ACC112 (cell line): Measurements from ENCODE around the gene PLAU.
A peak's percentile ranks its signal among the peaks of the same experiment; 100 is the strongest.
"Not testable (repeated sequence)": the region's sequence is repeated elsewhere in the genome, so short reads cannot be mapped to it uniquely, and the experiment has no call there.

Experiments
- H2AFZ ChIP-seq: fragments of 200-600 bp; sonication (generic); one replicate; pipeline ENCODE4 v1.6.0; 2017; ENCODE audit warnings: antibody characterized with exemption, low read length; ENCODE audit not compliant: unreplicated experiment
- H3K27ac ChIP-seq: fragments of 200-600 bp; sonication (generic); 2 replicates; pipeline ENCODE4 v1.5.1; 2014; ENCODE audit warnings: low read depth, mild to moderate bottlenecking, antibody characterized with exemption, low read length, moderate library complexity
- H3K27me3 ChIP-seq: fragments of 200-600 bp; sonication (generic); 2 replicates; pipeline ENCODE4 v1.6.1; 2014; ENCODE audit warnings: mild to moderate bottlenecking, antibody characterized with exemption, low read length, moderate library complexity, mixed read lengths; ENCODE audit not compliant: insufficient read depth
- H3K36me3 ChIP-seq: fragments of 200-600 bp; sonication (generic); 2 replicates; pipeline ENCODE4 v1.6.1; 2016; ENCODE audit warnings: mild to moderate bottlenecking, antibody characterized with exemption, low read length, moderate library complexity, mixed read lengths; ENCODE audit not compliant: insufficient read depth
- H3K4me1 ChIP-seq: fragments of 200-600 bp; sonication (generic); one replicate; pipeline ENCODE4 v1.6.1; 2016; ENCODE audit warnings: low read length, mixed read lengths; ENCODE audit not compliant: insufficient read depth, unreplicated experiment, control insufficient read depth
- H3K4me3 ChIP-seq: fragments of 200-600 bp; sonication (generic); 2 replicates; pipeline ENCODE4 v1.5.1; 2014; ENCODE audit warnings: mild to moderate bottlenecking, low read depth, low read length
- H3K79me2 ChIP-seq: fragments of 200-600 bp; sonication (generic); one replicate; pipeline ENCODE4 v1.6.0; 2016; ENCODE audit warnings: low read length; ENCODE audit not compliant: control insufficient read depth, unreplicated experiment, insufficient read depth

Gene PLAU

GRCh38 chr10:73959484-73960243, 48.7 kb downstream of the PLAU start:
- Histone ChIP-seq H3K4me1 (peaks cover 12% of the 10 kb centered on the region), H3K27ac (no peak overlapping the region), H3K4me3 (no peak overlapping the region), H3K79me2 (no peaks in the 10 kb centered on the region), H3K27me3 (no peaks in the 10 kb centered on the region), H3K36me3 (no peaks in the 10 kb centered on the region), H2AFZ (no peak overlapping the region)

GRCh38 chr10:73962386-73962785, 51.5 kb downstream of the PLAU start:
- Histone ChIP-seq H2AFZ (no peak overlapping the region), H3K79me2 (no peaks in the 10 kb centered on the region), H3K27me3 (no peaks in the 10 kb centered on the region), H3K27ac (no peak overlapping the region), H3K4me1 (peaks cover 20% of the 10 kb centered on the region), H3K4me3 (no peak overlapping the region), H3K36me3 (no peaks in the 10 kb centered on the region)

GRCh38 chr10:73963533-73963932, 52.6 kb downstream of the PLAU start:
- not testable (repeated sequence) for H3K27me3 ChIP-seq, H3K36me3 ChIP-seq, H2AFZ ChIP-seq, H3K79me2 ChIP-seq, H3K4me3 ChIP-seq, H3K27ac ChIP-seq
- peaks cover 23% of the 10 kb centered on the region for H3K4me1 ChIP-seq

DNA sequence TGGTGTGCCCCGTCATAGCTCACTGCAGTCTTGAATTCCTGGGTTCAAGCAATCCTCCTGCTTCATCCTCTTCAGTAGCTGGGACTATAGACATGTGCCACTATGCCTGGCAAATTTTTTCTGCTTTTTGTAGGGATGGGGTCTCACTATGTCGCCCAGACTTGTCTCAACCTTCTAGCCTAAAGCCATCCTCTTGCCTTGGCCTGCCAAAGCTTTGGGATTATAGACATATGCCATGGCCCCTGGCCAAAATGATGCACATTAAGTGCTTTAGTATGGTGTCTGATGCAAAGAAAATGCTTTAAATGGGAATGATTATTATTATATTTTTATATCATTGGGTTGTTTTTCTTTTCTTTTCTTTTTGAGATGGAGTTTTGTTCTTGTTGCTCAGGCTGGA, 53.8 kb downstream of the PLAU start:
- Histone ChIP-seq H3K4me3 (no peak overlapping the region), H3K27me3 (no peaks in the 10 kb centered on the region), H3K36me3 (no peaks in the 10 kb centered on the region), H2AFZ (no peak overlapping the region), H3K27ac (peak overlapping the region; percentile 33), H3K4me1 (peaks cover 23% of the 10 kb centered on the region), H3K79me2 (no peaks in the 10 kb centered on the region)

GRCh38 chr10:73965267-73965889, 54.4 kb downstream of the PLAU start:
- Histone ChIP-seq H2AFZ (peak overlapping the region; percentile 75), H3K4me1 (peaks cover 23% of the 10 kb centered on the region)
- not testable (repeated sequence) for H3K79me2 ChIP-seq

GRCh38 chr10:73965890-73966768, 55.2 kb downstream of the PLAU start:
- H3K27me3 ChIP-seq = no peaks in the 10 kb centered on the region
- no peaks in the 10 kb centered on the region for H3K79me2 ChIP-seq
- no peaks in the 10 kb centered on the region for H3K36me3 ChIP-seq
- peak overlapping the region; percentile 75 for H2AFZ ChIP-seq
- peak overlapping the region; percentile 13 for H3K4me3 ChIP-seq
- peak overlapping the region; percentile 93 for H3K27ac ChIP-seq
- H3K4me1 ChIP-seq = peaks cover 23% of the 10 kb centered on the region

More at GRCh38 chr10:73965267-73965889, 54.4 kb downstream of the PLAU start:
- not testable (repeated sequence) for H3K36me3 ChIP-seq, H3K27me3 ChIP-seq
- Histone ChIP-seq H3K4me3 (peak overlapping the region; percentile 13), H3K27ac (peak overlapping the region; percentile 93)

DNA sequence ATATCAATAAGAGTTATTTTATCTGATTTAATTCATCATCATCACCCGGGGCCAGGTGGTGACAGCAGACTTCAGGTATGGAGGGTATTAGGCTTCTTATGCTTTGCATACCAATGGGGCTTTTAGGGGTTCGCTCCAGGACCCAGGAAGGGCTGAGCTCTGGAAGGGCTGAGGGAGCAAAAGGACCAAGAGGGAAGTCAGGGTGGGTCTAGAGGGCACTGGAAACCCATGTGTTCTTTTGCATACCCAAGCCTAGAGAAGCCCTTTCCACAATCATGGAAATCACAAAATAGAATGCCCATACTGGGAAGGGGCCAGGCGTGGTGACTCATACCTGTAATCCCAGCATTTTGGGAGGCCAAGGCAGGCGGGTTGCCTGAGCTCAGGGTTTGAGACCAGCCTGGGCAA, 56.1 kb downstream of the PLAU start:
- no peaks in the 10 kb centered on the region for H3K27me3 ChIP-seq
- no peak overlapping the region for H2AFZ ChIP-seq
- peak overlapping the region; percentile 93 for H3K27ac ChIP-seq
- no peaks in the 10 kb centered on the region for H3K79me2 ChIP-seq
- H3K36me3 ChIP-seq = no peaks in the 10 kb centered on the region
- peaks cover 23% of the 10 kb centered on the region for H3K4me1 ChIP-seq
- no peak overlapping the region for H3K4me3 ChIP-seq
